ENCODE results near the gene SSU72.

Gene SSU72

DNA sequence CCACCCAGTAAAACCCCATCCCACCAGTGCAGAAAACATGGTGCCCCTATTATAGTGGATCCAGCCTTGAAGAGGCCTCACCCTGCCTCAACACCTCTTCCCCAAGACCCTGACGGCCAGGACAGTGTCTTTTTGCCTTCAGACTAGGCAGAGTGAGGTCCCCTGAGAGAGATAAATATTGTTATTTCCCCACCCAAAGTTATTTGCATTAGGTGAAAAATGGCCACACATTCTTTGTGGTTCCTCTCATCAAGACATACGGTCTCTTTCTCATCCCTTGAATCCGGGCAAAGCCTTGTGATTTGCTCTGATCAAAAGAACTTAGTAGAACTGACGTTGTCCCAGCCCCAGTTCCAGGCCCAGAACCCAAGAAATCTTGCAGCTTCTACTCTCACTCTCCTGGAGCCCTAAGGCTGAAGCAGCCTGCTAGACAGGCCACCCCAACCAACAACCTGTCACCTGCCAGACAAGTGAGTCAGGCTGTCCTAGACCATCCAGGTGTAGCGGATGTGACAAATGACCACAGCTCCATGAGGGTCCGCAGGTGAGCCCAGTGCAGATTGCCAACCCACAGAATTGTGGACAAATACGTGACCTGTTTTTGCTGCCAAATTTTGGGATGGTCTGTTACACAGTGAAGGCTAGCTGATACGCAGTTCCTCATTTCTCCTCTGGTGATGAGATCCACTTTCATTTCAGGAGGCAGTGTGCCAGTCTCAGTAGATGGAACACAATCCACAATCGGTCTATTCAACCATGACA, 8.1 kb upstream of the SSU72 start:
- no peak overlapping the region for H3K4me3 ChIP-seq (ENCODE audit: insufficient read depth, low read length, poor library complexity, severe bottlenecking)
- H3K27me3 ChIP-seq (ENCODE audit: low read length): no peaks in the 10 kb centered on the region
- H3K9ac ChIP-seq (ENCODE audit: low read length): no peak overlapping the region
- no peaks in the 10 kb centered on the region for H3F3A ChIP-seq (ENCODE audit: insufficient read depth)
- H3K36me3 ChIP-seq (ENCODE audit: low read length): no peaks in the 10 kb centered on the region
- no peak overlapping the region for H3K4me2 ChIP-seq (ENCODE audit: low read depth, low read length, poor library complexity, severe bottlenecking)
- H2AFZ ChIP-seq (ENCODE audit: low read depth, low read length, severe bottlenecking): no peak overlapping the region
- no peaks in the 10 kb centered on the region for H3K79me2 ChIP-seq (ENCODE audit: insufficient read depth, low read length)
- no peaks in the 10 kb centered on the region for H4K20me1 ChIP-seq (ENCODE audit: low read depth, low read length)
- no peaks in the 10 kb centered on the region for H3K9me2 ChIP-seq (replicated peaks; ENCODE audit: insufficient read depth, low read length)
- H3K9me3 ChIP-seq (ENCODE audit: insufficient read depth, low read length): no peaks in the 10 kb centered on the region
- no peak overlapping the region for H3K27ac ChIP-seq (ENCODE audit: low read depth, low read length)
- no peak for TF ChIP-seq EZH2phosphoT487 (conservative IDR thresholded peaks at IDR 0.05; ENCODE audit: low read length)
- TF ChIP-seq, protein P1, sequence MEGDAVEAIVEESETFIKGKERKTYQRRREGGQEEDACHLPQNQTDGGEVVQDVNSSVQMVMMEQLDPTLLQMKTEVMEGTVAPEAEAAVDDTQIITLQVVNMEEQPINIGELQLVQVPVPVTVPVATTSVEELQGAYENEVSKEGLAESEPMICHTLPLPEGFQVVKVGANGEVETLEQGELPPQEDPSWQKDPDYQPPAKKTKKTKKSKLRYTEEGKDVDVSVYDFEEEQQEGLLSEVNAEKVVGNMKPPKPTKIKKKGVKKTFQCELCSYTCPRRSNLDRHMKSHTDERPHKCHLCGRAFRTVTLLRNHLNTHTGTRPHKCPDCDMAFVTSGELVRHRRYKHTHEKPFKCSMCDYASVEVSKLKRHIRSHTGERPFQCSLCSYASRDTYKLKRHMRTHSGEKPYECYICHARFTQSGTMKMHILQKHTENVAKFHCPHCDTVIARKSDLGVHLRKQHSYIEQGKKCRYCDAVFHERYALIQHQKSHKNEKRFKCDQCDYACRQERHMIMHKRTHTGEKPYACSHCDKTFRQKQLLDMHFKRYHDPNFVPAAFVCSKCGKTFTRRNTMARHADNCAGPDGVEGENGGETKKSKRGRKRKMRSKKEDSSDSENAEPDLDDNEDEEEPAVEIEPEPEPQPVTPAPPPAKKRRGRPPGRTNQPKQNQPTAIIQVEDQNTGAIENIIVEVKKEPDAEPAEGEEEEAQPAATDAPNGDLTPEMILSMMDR (IDR thresholded peaks at IDR 0.05; ENCODE audit: insufficient read depth, low read length, poor library complexity, severe bottlenecking): no peak

DNA sequence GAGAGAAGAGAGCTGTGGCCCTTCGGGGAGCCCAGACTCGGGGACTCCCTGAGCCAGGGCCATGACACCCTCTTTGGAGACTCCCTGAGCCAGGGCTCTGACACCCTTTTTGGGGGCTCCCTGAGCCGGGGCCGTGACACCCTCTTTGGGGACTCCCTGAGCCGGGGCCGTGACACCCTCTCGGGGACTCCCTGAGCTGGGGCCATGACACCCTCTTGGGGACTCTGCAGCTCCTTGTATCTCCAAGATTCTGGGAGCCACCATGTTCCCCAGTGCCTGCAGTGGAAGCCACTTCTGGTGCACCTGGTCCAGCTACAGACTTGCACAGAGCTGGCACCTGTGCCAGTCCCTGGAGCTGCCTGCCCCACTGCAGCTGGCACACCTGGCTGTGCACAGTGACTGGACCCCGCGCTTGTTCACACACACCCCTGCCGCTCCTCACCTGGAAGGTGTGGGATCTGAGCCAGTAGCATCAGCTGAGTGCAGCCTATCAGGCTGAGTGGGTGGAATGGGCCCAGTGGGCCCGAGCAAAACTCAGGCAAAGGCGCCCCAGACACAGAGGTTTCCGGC, 3.8 kb upstream of the SSU72 start:
- peaks cover 10% of the 10 kb centered on the region for H3K79me2 ChIP-seq (ENCODE audit: insufficient read depth, low read length)
- H3K9me3 ChIP-seq (ENCODE audit: insufficient read depth, low read length): no peaks in the 10 kb centered on the region
- no peaks in the 10 kb centered on the region for H3K27me3 ChIP-seq (ENCODE audit: low read length)

GRCh38 chr1:1577367-1578011, 2.8 kb upstream of the SSU72 start:
- TF ChIP-seq EZH2phosphoT487 (conservative IDR thresholded peaks at IDR 0.05; ENCODE audit: low read length): no peak
- TF ChIP-seq, protein P1 (IDR thresholded peaks at IDR 0.05; ENCODE audit: insufficient read depth, low read length, poor library complexity, severe bottlenecking): no peak
- Histone ChIP-seq H3K9ac (ENCODE audit: low read length) (no peak overlapping the region), H4K20me1 (ENCODE audit: low read depth, low read length) (0 out of 2 replicates have a peak, but pooled peaks cover 4% of the 10 kb centered on the region)

More for the DNA sequence above, 3.8 kb upstream of the SSU72 start:
- H2AFZ ChIP-seq (ENCODE audit: low read depth, low read length, severe bottlenecking): no peak overlapping the region
- H4K20me1 ChIP-seq (ENCODE audit: low read depth, low read length): 0 out of 2 replicates have a peak, but pooled peaks cover 3% of the 10 kb centered on the region
- no peaks in the 10 kb centered on the region for H3K9me2 ChIP-seq (replicated peaks; ENCODE audit: insufficient read depth, low read length)
- H3K4me2 ChIP-seq (ENCODE audit: low read depth, low read length, poor library complexity, severe bottlenecking): no peak overlapping the region
- H3K9ac ChIP-seq (ENCODE audit: low read length): no peak overlapping the region
- H3F3A ChIP-seq (ENCODE audit: insufficient read depth): no peaks in the 10 kb centered on the region
- no peak for TF ChIP-seq EZH2phosphoT487 (conservative IDR thresholded peaks at IDR 0.05; ENCODE audit: low read length)
- TF ChIP-seq, protein P1 (IDR thresholded peaks at IDR 0.05; ENCODE audit: insufficient read depth, low read length, poor library complexity, severe bottlenecking): no peak
- H3K27ac ChIP-seq (ENCODE audit: low read depth, low read length): no peak overlapping the region
- H3K36me3 ChIP-seq (ENCODE audit: low read length): no peaks in the 10 kb centered on the region
- H3K4me3 ChIP-seq (ENCODE audit: insufficient read depth, low read length, poor library complexity, severe bottlenecking): no peak overlapping the region

More at GRCh38 chr1:1577367-1578011, 2.8 kb upstream of the SSU72 start:
- H3F3A ChIP-seq (ENCODE audit: insufficient read depth): no peaks in the 10 kb centered on the region
- no peak overlapping the region for H3K27ac ChIP-seq (ENCODE audit: low read depth, low read length)
- no peaks in the 10 kb centered on the region for H3K9me3 ChIP-seq (ENCODE audit: insufficient read depth, low read length)
- H3K9me2 ChIP-seq (replicated peaks; ENCODE audit: insufficient read depth, low read length): no peaks in the 10 kb centered on the region
- H3K79me2 ChIP-seq (ENCODE audit: insufficient read depth, low read length): peaks cover 20% of the 10 kb centered on the region
- no peaks in the 10 kb centered on the region for H3K36me3 ChIP-seq (ENCODE audit: low read length)
- no peak overlapping the region for H3K4me2 ChIP-seq (ENCODE audit: low read depth, low read length, poor library complexity, severe bottlenecking)
- no peaks in the 10 kb centered on the region for H3K27me3 ChIP-seq (ENCODE audit: low read length)
- no peak overlapping the region for H2AFZ ChIP-seq (ENCODE audit: low read depth, low read length, severe bottlenecking)
- H3K4me3 ChIP-seq (ENCODE audit: insufficient read depth, low read length, poor library complexity, severe bottlenecking): no peak overlapping the region
